ENCODE data around the gene ISL2. TPM values are rescaled to one million over a fixed set of nuclear protein-coding genes. Genes with fewer than 3 reads are reported as not detected.

The ISL2 gene
- total RNA-seq, 2 experiments from 2014 or later, result 0.22 TPM; not detected in 1

DNA sequence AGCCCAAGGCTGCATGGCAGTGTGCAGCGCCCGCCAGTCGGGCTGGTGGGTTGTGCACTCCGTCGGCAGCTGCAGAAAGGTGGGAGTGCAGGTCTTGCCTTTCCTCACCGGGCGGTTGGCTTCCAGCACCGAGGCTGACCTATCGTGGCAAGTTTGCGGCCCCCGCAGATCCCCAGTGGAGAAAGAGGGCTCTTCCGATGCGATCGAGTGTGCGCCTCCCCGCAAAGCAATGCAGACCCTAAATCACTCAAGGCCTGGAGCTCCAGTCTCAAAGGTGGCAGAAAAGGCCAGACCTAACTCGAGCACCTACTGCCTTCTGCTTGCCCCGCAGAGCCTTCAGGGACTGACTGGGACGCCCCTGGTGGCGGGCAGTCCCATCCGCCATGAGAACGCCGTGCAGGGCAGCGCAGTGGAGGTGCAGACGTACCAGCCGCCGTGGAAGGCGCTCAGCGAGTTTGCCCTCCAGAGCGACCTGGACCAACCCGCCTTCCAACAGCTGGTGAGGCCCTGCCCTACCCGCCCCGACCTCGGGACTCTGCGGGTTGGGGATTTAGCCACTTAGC is 4.3 kb downstream of the ISL2 start:
- H3K27ac Mint-ChIP-seq, result no peak overlapping the region
- H3K27me3 Mint-ChIP-seq, result peaks cover 80% of the 10 kb centered on the region
- peak overlapping the region; percentile 71 for H3K4me3 Mint-ChIP-seq
- no peaks in the 10 kb centered on the region for H3K9me3 Mint-ChIP-seq
- ChIA-PET CTCF (interaction anchor here (0.8 to 1.0 kb wide), 2 partner anchors 105 to 1202 kb away, joined by 3 to 4 read pairs; no protein-coding TSS in a partner anchor), POLR2A (interaction anchor here (0.8 to 1.6 kb wide), 3 partner anchors 9 to 48 kb away, joined by 3 read pairs; partner anchors contain the start of gene ETFA)
- intact Hi-C loops (cut with micrococcal nuclease), result no loop called here
- peak; percentile 39 for TF ChIP-seq CTCF (IDR thresholded peaks at IDR 0.05)
- H3K4me1 Mint-ChIP-seq (ENCODE audit: low read depth), result peaks cover 47% of the 10 kb centered on the region
- peak; percentile 64 for DNase-seq
- ATAC-seq, result peak; percentile 54
- no peaks in the 10 kb centered on the region for H3K36me3 Mint-ChIP-seq (ENCODE audit: low read depth)

GRCh38 chr15:76341366-76342057 is 4.9 kb downstream of the ISL2 start:
- H3K4me1 Mint-ChIP-seq (ENCODE audit: low read depth), result peaks cover 45% of the 10 kb centered on the region
- ChIA-PET CTCF (interaction anchor here (1.2 kb wide), 1 partner anchor 107 kb away, joined by 3 read pairs; no protein-coding TSS in a partner anchor), POLR2A (no interaction called here)
- no peak for DNase-seq
- peak overlapping the region; percentile 47 for H3K4me3 Mint-ChIP-seq
- no peaks in the 10 kb centered on the region for H3K36me3 Mint-ChIP-seq (ENCODE audit: low read depth)
- H3K9me3 Mint-ChIP-seq, result no peaks in the 10 kb centered on the region
- peaks cover 76% of the 10 kb centered on the region for H3K27me3 Mint-ChIP-seq
- intact Hi-C loops (cut with micrococcal nuclease), result no loop called here
- no peak for ATAC-seq
- H3K27ac Mint-ChIP-seq, result no peak overlapping the region
- no peak for TF ChIP-seq CTCF (IDR thresholded peaks at IDR 0.05)

- no peak overlapping the region for H3K27ac Mint-ChIP-seq
- POLR2A ChIA-PET, result no interaction called here
- TF ChIP-seq CTCF (IDR thresholded peaks at IDR 0.05), result no peak
- ATAC-seq, result no peak
- DNase-seq, result no peak
- peaks cover 74% of the 10 kb centered on the region for H3K27me3 Mint-ChIP-seq
- CTCF ChIA-PET, result interaction anchor here (1.2 kb wide), 1 partner anchor 107 kb away, joined by 3 read pairs; no protein-coding TSS in a partner anchor
- peak overlapping the region; percentile 47 for H3K4me3 Mint-ChIP-seq
- intact Hi-C loops (cut with micrococcal nuclease), result no loop called here
- H3K4me1 Mint-ChIP-seq (ENCODE audit: low read depth), result peaks cover 43% of the 10 kb centered on the region
- H3K9me3 Mint-ChIP-seq, result no peaks in the 10 kb centered on the region
- no peaks in the 10 kb centered on the region for H3K36me3 Mint-ChIP-seq (ENCODE audit: low read depth)
Observed at GRCh38 chr15:76342058-76342381, 5.4 kb downstream of the ISL2 start.

DNA sequence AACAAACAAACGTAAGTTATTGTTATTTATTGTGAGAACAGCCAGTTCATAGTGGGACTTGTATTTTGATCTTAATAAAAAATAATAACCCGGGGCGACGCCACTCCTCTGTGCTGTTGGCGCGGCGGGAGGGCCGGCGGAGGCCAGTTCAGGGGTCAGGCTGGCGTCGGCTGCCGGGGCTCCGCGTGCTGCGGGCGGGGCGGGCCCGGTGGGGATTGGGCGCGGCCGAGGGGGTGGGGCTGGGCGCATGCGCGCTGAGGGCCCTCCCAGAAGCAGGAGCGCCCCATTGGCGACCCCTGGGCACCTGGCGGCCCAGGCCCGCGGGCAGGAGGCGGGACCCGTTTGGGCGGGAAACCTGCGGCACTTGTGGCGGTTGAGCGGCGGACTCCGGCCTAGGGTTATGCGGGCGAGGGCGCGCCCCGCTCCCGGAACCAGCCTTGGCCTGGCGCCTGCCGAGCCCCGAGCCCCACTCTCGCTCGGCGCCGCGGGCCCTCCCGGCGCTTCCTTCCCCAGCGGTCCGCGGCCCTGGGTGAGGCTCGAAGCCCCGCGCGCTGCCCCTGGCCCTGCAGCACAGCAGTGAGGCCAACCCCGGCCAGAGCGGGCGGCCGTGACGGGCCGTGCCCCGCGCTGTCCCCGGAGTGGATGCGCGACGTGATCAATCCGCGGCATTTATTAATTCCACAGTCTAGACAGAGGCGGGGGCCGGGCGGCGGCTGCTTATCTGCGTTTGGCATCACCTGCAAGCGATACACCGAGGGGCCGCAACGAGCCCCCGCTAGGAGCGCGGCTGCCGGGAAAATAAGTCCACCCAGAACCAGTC is 6.0 kb downstream of the ISL2 start:
- POLR2A ChIA-PET, result no interaction called here
- TF ChIP-seq CTCF (IDR thresholded peaks at IDR 0.05), result no peak
- Mint-ChIP-seq H3K36me3 (ENCODE audit: low read depth) (no peaks in the 10 kb centered on the region), H3K9me3 (no peaks in the 10 kb centered on the region), H3K27me3 (peaks cover 70% of the 10 kb centered on the region), H3K4me1 (ENCODE audit: low read depth) (peaks cover 38% of the 10 kb centered on the region), H3K27ac (no peak overlapping the region), H3K4me3 (no peak overlapping the region)
- ATAC-seq, result no peak
- DNase-seq, result no peak
- intact Hi-C loops (cut with micrococcal nuclease), result no loop called here
- CTCF ChIA-PET, result interaction anchor here (1.1 to 1.2 kb wide), 2 partner anchors 13 to 108 kb away, joined by 3 read pairs; no protein-coding TSS in a partner anchor
